NCI-H1417 treated with DMSO at 0.1 percent for 48 hours (cell line): Measurements from ENCODE around the gene SMAD6.

Experiments
- DNase-seq: peaks from one replicate; lab custom pipeline; 2025; lab: John Stamatoyannopoulos, UW

Gene SMAD6

GRCh38 chr15:66796343-66796742 lies 94.3 kb downstream of the SMAD6 start:
- no peak for DNase-seq

- DNase-seq = no peak
These were observed 95.9 kb downstream of the SMAD6 start for GRCh38 chr15:66797921-66798320.

GRCh38 chr15:66798426-66799061 lies 96.5 kb downstream of the SMAD6 start:
- no peak for DNase-seq

DNA sequence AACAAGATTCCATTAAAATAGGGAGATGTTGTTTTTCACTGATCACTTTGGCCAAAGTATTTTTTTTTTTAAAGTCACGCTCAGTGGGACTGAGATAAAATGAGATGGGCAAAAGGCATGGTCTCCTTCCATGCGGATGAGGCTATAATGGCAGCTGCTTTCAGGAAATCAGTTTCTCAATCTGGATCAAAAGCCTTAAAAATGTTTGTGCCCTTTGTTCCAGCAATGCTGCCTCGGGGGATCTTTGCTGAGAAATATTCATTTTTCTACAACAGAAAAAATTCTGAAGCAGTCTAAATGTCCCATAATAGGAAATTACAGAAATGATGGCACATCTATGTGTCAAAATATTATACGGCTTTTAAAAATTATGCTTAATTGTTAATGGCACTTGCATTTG lies 97.2 kb downstream of the SMAD6 start:
- no peak for DNase-seq

DNA sequence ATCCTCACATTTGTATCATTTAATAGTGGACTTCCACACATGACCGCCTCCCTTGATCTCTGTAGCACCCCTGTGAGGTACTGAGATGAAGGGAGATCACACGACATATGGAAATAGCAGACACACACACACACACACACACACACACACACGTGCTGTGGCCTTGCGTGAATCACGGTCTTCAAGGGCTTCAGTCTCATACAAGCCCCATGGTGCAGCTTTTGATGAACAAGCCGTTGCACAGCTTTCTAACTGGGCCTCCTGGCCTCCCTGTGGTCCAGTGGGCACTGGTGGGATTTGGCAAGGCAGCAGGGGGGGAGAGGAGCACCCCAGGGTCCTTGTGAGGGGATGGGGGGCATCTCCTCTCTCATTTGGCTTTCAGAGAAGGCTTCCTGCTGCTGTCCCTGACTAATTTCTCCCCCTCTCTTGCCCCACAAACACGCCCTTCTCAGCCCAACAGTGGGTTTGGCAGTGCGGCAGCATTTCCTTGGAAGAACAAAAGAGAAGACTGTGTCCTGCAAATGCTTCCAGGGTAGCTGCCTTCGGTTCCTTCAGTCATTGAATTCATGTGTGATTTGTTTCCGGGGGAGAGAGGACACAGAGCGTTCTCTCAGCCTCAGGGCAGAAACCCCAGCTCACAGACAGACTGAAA lies 98.7 kb downstream of the SMAD6 start:
- no peak for DNase-seq

DNA sequence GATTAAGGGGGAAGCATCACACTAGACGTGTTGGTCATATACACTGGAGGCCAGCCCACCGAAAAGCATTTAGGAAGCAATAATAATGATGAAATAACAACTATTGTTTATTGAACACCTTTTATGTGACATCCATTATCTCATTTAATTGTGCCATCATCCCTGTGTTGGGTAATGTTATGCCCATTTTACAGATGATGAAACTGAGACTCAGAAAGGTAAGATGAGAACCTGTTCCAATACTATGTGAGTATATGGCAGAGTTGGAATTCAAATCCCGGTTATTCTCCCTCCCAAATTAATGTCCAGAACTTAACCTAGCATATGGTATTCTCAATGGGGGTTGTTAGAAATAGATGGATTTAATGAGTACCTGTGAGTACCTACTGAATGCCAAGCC lies 99.2 kb downstream of the SMAD6 start:
- DNase-seq = no peak

- DNase-seq = no peak
These were observed 100.3 kb downstream of the SMAD6 start for GRCh38 chr15:66802025-66803001.

GRCh38 chr15:66803182-66803729 lies 101.2 kb downstream of the SMAD6 start:
- no peak for DNase-seq

- no peak for DNase-seq
These were observed 101.7 kb downstream of the SMAD6 start for GRCh38 chr15:66803749-66804148.

DNA sequence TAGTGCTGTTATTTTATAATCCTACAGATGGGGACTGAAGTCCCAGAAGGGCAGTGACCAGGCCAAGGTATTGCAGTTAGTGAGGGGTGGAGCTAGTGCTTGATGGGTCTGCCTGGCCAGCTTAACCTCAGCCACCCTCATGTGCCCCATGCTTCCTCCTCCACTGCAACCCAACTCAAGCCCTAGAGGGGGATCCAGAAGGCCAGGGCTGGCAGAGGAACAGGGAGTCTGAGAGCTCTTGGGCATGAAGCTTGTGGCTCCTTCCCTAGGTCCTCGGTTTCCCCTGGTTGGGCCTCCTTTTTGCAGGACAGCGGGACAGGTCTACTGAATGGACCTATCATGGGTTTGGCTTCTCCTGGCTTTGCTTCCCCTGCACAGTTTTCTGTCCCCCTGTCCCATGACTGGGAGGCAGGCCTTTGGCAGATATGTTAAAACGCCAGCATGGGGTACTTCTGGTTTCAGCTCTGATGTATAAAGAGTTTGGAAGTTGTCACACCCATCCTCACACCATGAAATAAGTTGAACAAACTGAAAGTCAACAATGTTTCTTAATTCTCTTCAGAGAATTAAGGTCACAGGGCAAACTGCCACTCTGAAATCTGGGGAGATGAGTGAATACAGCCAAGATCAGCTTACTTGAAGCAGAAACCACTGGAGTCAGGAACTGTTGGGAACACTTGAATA lies 103.3 kb downstream of the SMAD6 start:
- DNase-seq = no peak

DNA sequence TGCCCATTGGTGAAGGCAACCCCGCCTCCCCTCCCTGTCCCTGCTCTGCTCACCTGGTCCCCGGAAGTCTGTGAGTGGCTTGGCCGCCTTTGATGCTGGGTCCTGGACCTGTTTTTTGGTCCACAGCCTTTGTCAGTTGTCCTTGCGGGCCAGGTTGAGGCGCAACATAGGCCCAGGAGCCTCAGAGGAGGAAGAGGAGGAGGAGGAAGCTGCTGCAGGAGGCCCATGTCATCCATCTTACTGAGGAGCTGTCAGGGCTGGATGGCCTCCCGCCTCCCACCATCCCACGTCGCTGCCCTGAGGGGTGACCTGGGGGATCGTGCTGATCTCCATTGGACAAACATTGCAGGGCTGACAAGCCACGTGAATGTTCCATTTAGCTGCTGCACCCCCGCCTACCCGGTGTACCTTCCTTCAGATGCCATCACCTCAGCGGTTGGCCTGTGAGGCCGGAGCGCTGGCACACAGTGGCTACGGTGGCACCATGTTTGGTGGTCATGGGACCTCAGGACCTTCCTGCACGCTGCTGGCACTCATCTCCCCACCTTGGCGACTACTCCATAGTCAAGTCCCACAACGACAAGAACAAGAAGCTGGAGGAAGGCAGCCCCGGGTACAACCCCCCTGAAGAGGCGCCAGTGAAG lies 106.3 kb downstream of the SMAD6 start:
- no peak for DNase-seq

GRCh38 chr15:66809664-66810063 lies 107.6 kb downstream of the SMAD6 start:
- no peak for DNase-seq

DNA sequence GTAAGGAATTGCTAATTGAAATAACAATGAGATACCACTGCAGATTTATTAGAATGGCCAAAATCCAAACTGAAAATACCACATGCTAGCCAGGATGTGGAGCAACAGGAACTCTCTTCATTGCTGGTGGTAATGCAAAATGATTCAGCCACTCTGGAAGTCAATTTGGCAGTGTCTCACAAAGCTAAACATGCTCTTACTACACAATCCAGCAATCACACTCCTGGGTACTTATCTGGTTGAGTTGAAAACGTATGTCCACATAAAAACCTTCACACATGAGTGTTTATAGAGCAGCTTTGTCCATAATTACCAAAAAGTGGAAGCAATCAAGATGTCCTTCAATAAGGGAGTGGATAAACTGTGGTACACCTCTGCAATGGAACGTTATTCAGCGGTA lies 113.3 kb downstream of the SMAD6 start:
- no peak for DNase-seq

GRCh38 chr15:66816201-66816600 lies 114.2 kb downstream of the SMAD6 start:
- DNase-seq = no peak

DNA sequence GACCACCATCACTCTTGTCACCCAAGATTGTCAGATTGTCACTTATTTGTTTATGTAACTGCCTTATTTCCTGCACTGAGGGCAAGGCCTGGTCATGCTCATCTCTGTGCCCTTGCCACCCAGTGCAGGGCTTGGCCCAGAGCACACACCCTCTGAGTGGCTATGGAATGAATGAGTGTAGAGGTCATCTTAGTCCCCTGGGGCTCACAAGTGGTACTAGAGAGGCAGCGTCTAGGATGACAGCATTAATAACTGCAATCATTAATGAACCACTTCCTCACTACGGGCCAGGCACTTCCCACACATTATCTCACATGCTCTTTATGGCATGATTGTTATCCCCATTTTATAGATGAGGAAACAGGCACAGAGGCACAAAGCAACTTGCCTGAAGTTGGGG lies 117.0 kb downstream of the SMAD6 start:
- no peak for DNase-seq

- no peak for DNase-seq
These were observed 118.6 kb downstream of the SMAD6 start for GRCh38 chr15:66820481-66821176.

- DNase-seq = no peak
These were observed 119.3 kb downstream of the SMAD6 start for GRCh38 chr15:66821307-66821706.

- no peak for DNase-seq
These were observed 120.1 kb downstream of the SMAD6 start for GRCh38 chr15:66822114-66822513.

GRCh38 chr15:66822576-66822975 lies 120.5 kb downstream of the SMAD6 start:
- no peak for DNase-seq

- DNase-seq = no peak
These were observed 121.6 kb downstream of the SMAD6 start for GRCh38 chr15:66823601-66824000.

DNA sequence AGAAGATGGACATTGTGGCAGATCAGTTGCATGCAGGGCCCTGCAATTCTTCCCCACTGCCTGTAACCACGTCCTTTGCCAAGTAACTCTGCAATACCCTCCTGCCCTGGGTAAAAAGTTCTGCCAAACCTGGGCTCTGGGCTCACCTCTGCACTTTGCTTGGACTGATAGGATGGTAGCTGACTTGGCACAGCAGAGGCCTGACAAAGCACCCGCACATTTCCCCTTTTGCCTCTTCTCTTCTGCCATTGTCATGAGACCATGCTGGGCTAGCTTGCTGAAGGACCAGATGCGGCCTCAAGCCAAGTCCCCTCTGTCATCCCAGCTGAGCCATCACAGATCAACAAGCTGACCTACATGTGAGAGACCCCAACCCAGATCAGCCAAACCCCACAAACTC lies 122.4 kb downstream of the SMAD6 start:
- no peak for DNase-seq
